Fibroblast of the aortic adventitia (primary cell): Measurements from ENCODE around the gene HCFC1. TPM values are rescaled to one million over a fixed set of nuclear protein-coding genes. Genes with fewer than 3 reads are reported as not detected.

Experiments used
- DNase-seq: peaks from one replicate; pipeline ENCODE4 v3.0.0-alpha.2; 2010; ENCODE audit warnings: low read depth
- H3K4me3 ChIP-seq: 2 replicates; pipeline ENCODE4 v1.5.1; 2011; ENCODE audit warnings: low read depth, mild to moderate bottlenecking, control low read depth, low read length, moderate library complexity
- CTCF ChIP-seq: IDR thresholded peaks from 2 replicates; pipeline ENCODE4 v1.5.1; 2011; ENCODE audit warnings: mild to moderate bottlenecking, low read length, control low read depth, inconsistent platforms; ENCODE audit not compliant: insufficient read depth
- total RNA-seq: library from RNA; depleted of rRNA; stranded (reverse); fragments of >200 nt; gene quantifications from 2 replicates; pipeline ENCODE4 v1.2.3, GENCODE V29; 2012; ENCODE audit warnings: low replicate concordance

Gene HCFC1
- total RNA-seq, 1 donor: 34.5 TPM

- TF ChIP-seq CTCF: peak; percentile 96
- no peak overlapping the region for H3K4me3 ChIP-seq
- peak; percentile 58 for DNase-seq
These were observed 18.2 kb downstream of the HCFC1 start for GRCh38 chrX:153953342-153953830.

GRCh38 chrX:153952373-153953026 lies 19.1 kb downstream of the HCFC1 start:
- no peak for TF ChIP-seq CTCF
- DNase-seq: no peak
- no peak overlapping the region for H3K4me3 ChIP-seq

GRCh38 chrX:153951683-153952372 lies 19.8 kb downstream of the HCFC1 start:
- TF ChIP-seq CTCF: no peak
- no peak overlapping the region for H3K4me3 ChIP-seq
- no peak for DNase-seq

GRCh38 chrX:153950127-153950526 lies 21.5 kb downstream of the HCFC1 start:
- DNase-seq: no peak
- no peak overlapping the region for H3K4me3 ChIP-seq
- no peak for TF ChIP-seq CTCF

- DNase-seq: no peak
- TF ChIP-seq CTCF: no peak
- no peak overlapping the region for H3K4me3 ChIP-seq
These were observed 22.5 kb downstream of the HCFC1 start for GRCh38 chrX:153948847-153949805.

- no peak for TF ChIP-seq CTCF
- DNase-seq: no peak
- no peak overlapping the region for H3K4me3 ChIP-seq
These were observed 23.6 kb downstream of the HCFC1 start for GRCh38 chrX:153948002-153948466.
